HepG2 (cell line): ENCODE measurements around the gene ARHGAP26. TPM values are rescaled to one million over a fixed set of nuclear protein-coding genes. Genes with fewer than 3 reads are reported as not detected.

Source experiments
- ARNT2 ChIP-seq: sonication (generic); formaldehyde crosslinking; IDR thresholded peaks from 2 replicates; pipeline ENCODE4 v1.8.0; 2022; ENCODE audit warnings: mild to moderate bottlenecking, low read depth, missing genetic modification reagents, moderate library complexity
- FOXJ3 ChIP-seq: sonication (generic); formaldehyde crosslinking; IDR thresholded peaks from 2 replicates; pipeline ENCODE4 v1.4.0; 2020; ENCODE audit warnings: missing genetic modification reagents, mild to moderate bottlenecking, borderline replicate concordance
- FOXO1 ChIP-seq: sonication (generic); formaldehyde crosslinking; IDR thresholded peaks from 2 replicates; pipeline ENCODE4 v1.4.0; 2020; ENCODE audit warnings: missing genetic modification reagents
- FOXP1 ChIP-seq, 2 experiments: fragments of 450-650 bp in 1 of 2; IDR thresholded peaks; 2 replicates each; pipeline ENCODE4 v1.6.1; 2017 to 2018; ENCODE audit warnings: antibody characterized with exemption in 1 of 2
- FOXP4 ChIP-seq: sonication (generic); formaldehyde crosslinking; IDR thresholded peaks from 2 replicates; pipeline ENCODE4 v1.4.0; 2020; ENCODE audit warnings: missing genetic modification reagents
- GTF3A ChIP-seq: sonication (generic); formaldehyde crosslinking; conservative IDR thresholded peaks from 2 replicates; pipeline ENCODE4 v1.4.0; 2020; ENCODE audit warnings: mild to moderate bottlenecking, missing genetic modification reagents
- HNF4A ChIP-seq: sonication (generic); formaldehyde crosslinking; IDR thresholded peaks from 2 replicates; pipeline ENCODE4 v1.4.0; 2020; ENCODE audit warnings: missing genetic modification reagents
- KAT8 ChIP-seq: IDR thresholded peaks from 2 replicates; pipeline ENCODE4 v1.6.1; 2016; ENCODE audit warnings: missing genetic modification reagents, missing compliant biosample characterization
- MIER3 ChIP-seq: IDR thresholded peaks from 2 replicates; pipeline ENCODE4 v1.6.1; 2016; ENCODE audit warnings: missing compliant biosample characterization, borderline replicate concordance
- NFAT5 ChIP-seq: sonication (generic); formaldehyde crosslinking; IDR thresholded peaks from 2 replicates; pipeline ENCODE4 v1.4.0; 2020; ENCODE audit warnings: missing genetic modification reagents
- NR2C2 ChIP-seq: sonication (generic); formaldehyde crosslinking; IDR thresholded peaks from 2 replicates; pipeline ENCODE4 v1.4.0; 2020; ENCODE audit warnings: missing genetic modification reagents, mild to moderate bottlenecking, moderate library complexity, borderline replicate concordance
- NR2F1 ChIP-seq, 2 experiments: fragments of 450-650 bp in 1 of 2; formaldehyde crosslinking in 1 of 2; IDR thresholded peaks; 2 replicates each; pipeline versions ENCODE4 v1.5.0 to v1.6.1; 2016 to 2020; ENCODE audit warnings: mild to moderate bottlenecking in 1 of 2, missing compliant biosample characterization in 1 of 2, missing genetic modification reagents in 1 of 2, moderate library complexity in 1 of 2
- SRSF1 ChIP-seq: fragments of 200-400 bp; formaldehyde crosslinking; optimal IDR thresholded peaks from 2 replicates; pipeline ENCODE3; 2017; ENCODE audit warnings: mild to moderate bottlenecking, low read depth, low read length, moderate library complexity
- TFDP1 ChIP-seq: IDR thresholded peaks from 2 replicates; pipeline ENCODE4 v1.6.1; 2016; ENCODE audit warnings: missing compliant biosample characterization, missing genetic modification reagents, borderline replicate concordance
- THAP8 ChIP-seq: sonication (generic); formaldehyde crosslinking; IDR thresholded peaks from 2 replicates; pipeline ENCODE4 v1.5.1; 2020; ENCODE audit warnings: missing genetic modification reagents, mild to moderate bottlenecking, borderline replicate concordance
- ZFP37 ChIP-seq: sonication (generic); formaldehyde crosslinking; IDR thresholded peaks from 2 replicates; pipeline ENCODE4 v1.4.0; 2020; ENCODE audit warnings: missing genetic modification reagents, borderline replicate concordance
- ZFX ChIP-seq: sonication (generic); formaldehyde crosslinking; IDR thresholded peaks from 2 replicates; pipeline ENCODE4 v1.4.0; 2020; ENCODE audit warnings: mild to moderate bottlenecking, low read depth, missing genetic modification reagents, moderate library complexity
- ZNF607 ChIP-seq: sonication (generic); formaldehyde crosslinking; IDR thresholded peaks from 2 replicates; pipeline ENCODE4 v1.5.1; 2020; ENCODE audit warnings: missing genetic modification reagents, mild to moderate bottlenecking, borderline replicate concordance
- ZNF747 ChIP-seq: sonication (generic); formaldehyde crosslinking; IDR thresholded peaks from 2 replicates; pipeline ENCODE4 v1.8.1; 2023; ENCODE audit warnings: missing genetic modification reagents, mild to moderate bottlenecking, borderline replicate concordance
- polyA plus RNA-seq, 8 experiments: library from polyadenylated mRNA; depleted of rRNA in 3 of 8; stranded (reverse) in 7 of 8; unstranded in 1 of 8; fragments of >200 nt; fragmentation: Illumina TruSeq in 4 of 8; extraction: Trizol in 4 of 8; gene quantifications; 2 replicates each; pipeline versions ENCODE4 v1.2.1 to v1.2.3, GENCODE V29; 2011 to 2016; ENCODE audit warnings: low read depth in 4 of 8, missing spikeins in 1 of 8, mixed read lengths in 1 of 8; ENCODE audit not compliant: insufficient read depth in 1 of 8
- total RNA-seq, 5 experiments: library from RNA; depleted of rRNA; stranded (reverse); fragments of >200 nt; fragmentation: Illumina TruSeq; extraction: Trizol; gene quantifications; 2 replicates each; pipeline ENCODE4 v1.2.3, GENCODE V29; 2016; ENCODE audit warnings: low read depth in 1 of 5

ARHGAP26 gene
- total and polyA plus RNA-seq, 2 of the 13 experiments (the other 11 are each of a cell fraction or from before 2014, with no cell fraction given) = 9.6 to 18.2 TPM

- TF ChIP-seq NFAT5 (no peak), SRSF1 (no peak), ZNF747 (CRISPR knock-in tag) (peak; percentile 73), ARNT2 (CRISPR knock-in tag) (0 out of 2 replicates have a peak, but pooled peaks have one; percentile 38), MIER3 (0 out of 2 replicates have a peak, but pooled peaks have one; percentile 24), NR2F1 (CRISPR knock-in tag; IDR thresholded peaks at IDR 0.05) (0 out of 4 replicates have a peak, but pooled peaks of 1 of the 2 experiments have one; percentile 15), ZNF607 (CRISPR knock-in tag) (peak; percentile 43; the same call in 1 of the 2 replicates), NR2C2 (CRISPR knock-in tag) (0 out of 2 replicates have a peak, but pooled peaks have one; percentile 15), FOXP4 (0 out of 2 replicates have a peak, but pooled peaks have one; percentile 17), FOXP1 (IDR thresholded peaks at IDR 0.05) (no peak), FOXP1 (CRISPR knock-in tag; IDR thresholded peaks at IDR 0.05) (peak; percentile 30; the same call in 1 of the 2 replicates), TFDP1 (CRISPR knock-in tag) (0 out of 2 replicates have a peak, but pooled peaks have one; percentile 14), FOXO1 (peak; percentile 33; the same call in 1 of the 2 replicates), THAP8 (no peak), HNF4A (CRISPR knock-in tag) (peak; percentile 50), KAT8 (CRISPR knock-in tag) (peak; percentile 47; the same call in 1 of the 2 replicates), ZFX (peak; percentile 28; the same call in 1 of the 2 replicates), GTF3A (CRISPR knock-in tag) (no peak), ZFP37 (CRISPR knock-in tag) (no peak), FOXJ3 (CRISPR knock-in tag) (peak; percentile 54; the same call in 1 of the 2 replicates)
Measured at GRCh38 chr5:143234162-143234842, 464.1 kb downstream of the ARHGAP26 start (continued).
